ENCODE measurements around the gene SOX1.

Gene SOX1

DNA sequence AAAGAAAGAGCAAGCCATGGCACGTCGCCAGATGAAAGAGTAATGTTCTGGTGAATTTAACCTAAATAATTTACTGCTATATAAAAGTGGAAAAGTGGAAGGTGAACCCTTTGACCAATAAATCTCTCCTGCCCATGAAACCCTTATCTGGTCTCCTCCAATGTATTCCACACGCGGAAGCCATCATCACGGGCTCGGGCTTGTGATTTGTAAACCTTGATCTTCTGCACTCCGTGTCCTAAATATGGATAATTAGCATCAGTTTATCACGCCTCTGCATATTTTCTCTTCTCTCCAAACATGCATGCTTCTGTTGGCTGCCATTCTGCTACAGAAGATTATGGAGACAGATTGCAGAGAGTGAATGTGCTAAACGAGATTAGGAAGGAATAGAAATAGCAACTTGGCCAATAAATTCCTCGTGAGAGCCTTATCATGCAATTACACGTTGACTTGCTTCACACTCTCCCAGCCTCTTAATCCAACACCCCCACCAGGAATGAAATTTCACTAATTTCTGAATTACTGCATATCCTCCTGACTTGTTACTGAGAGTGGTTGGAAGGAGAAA, 34.5 kb downstream of the SOX1 start:
- no peak overlapping the region for H3K4me3 ChIP-seq (ENCODE audit: low read depth, low read length)
- TF ChIP-seq CTCF (IDR thresholded peaks at IDR 0.05; ENCODE audit: low read depth, low read length): no peak

- no peak overlapping the region for H3K4me3 ChIP-seq (ENCODE audit: low read depth, low read length)
- TF ChIP-seq CTCF (IDR thresholded peaks at IDR 0.05; ENCODE audit: low read depth, low read length): no peak
Observed at GRCh38 chr13:112102243-112102642, 35.3 kb downstream of the SOX1 start.

GRCh38 chr13:112103260-112103838, 36.4 kb downstream of the SOX1 start:
- no peak for TF ChIP-seq CTCF (IDR thresholded peaks at IDR 0.05; ENCODE audit: low read depth, low read length)
- no peak overlapping the region for H3K4me3 ChIP-seq (ENCODE audit: low read depth, low read length)

GRCh38 chr13:112103961-112104880, 37.3 kb downstream of the SOX1 start:
- no peak overlapping the region for H3K4me3 ChIP-seq (ENCODE audit: low read depth, low read length)
- TF ChIP-seq CTCF (IDR thresholded peaks at IDR 0.05; ENCODE audit: low read depth, low read length): no peak

GRCh38 chr13:112104881-112105234, 37.9 kb downstream of the SOX1 start:
- no peak for TF ChIP-seq CTCF (IDR thresholded peaks at IDR 0.05; ENCODE audit: low read depth, low read length)
- no peak overlapping the region for H3K4me3 ChIP-seq (ENCODE audit: low read depth, low read length)

GRCh38 chr13:112105244-112105681, 38.3 kb downstream of the SOX1 start:
- no peak for TF ChIP-seq CTCF (IDR thresholded peaks at IDR 0.05; ENCODE audit: low read depth, low read length)
- H3K4me3 ChIP-seq (ENCODE audit: low read depth, low read length): no peak overlapping the region

DNA sequence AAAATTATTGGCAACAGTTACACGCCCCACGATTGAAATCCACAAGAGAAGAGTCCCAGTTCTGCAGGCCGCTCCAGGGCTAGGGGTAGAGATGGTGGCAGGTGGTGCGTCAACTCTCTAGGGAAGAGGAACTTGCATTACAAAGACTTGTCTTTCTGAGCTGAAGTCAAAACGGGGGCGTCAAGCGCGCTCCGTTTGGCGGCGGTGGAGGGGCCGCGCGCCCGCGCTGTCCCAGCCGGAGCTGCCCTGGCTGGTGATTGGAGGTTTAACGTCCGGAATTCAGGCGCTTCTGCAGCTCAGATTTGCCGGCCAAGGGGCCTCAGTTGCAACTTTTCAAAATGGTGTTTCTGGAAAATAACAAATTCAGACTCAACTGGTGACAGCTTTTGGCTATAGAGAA, 38.9 kb downstream of the SOX1 start:
- TF ChIP-seq CTCF (IDR thresholded peaks at IDR 0.05; ENCODE audit: low read depth, low read length): no peak
- H3K4me3 ChIP-seq (ENCODE audit: low read depth, low read length): no peak overlapping the region
